Stimulated activated naive CD4-positive, alpha-beta T cell treated with Interleukin-2 at 50 U/mL for 16 hours (primary cell): ENCODE results near the gene IL36RN.

Source experiments
- DNase-seq: peaks from one replicate; lab custom pipeline; 2025; lab: John Stamatoyannopoulos, UW

The IL36RN gene

GRCh38 chr2:113058998-113059960 is at the start of gene IL36RN:
IL36RN (plus strand) TSS chr2:113059198; CDS start chr2:113059439, 241 bp downstream.
- no peak for DNase-seq

- no peak for DNase-seq
These were observed 49.4 kb upstream of the IL36RN start for GRCh38 chr2:113009622-113010021.

DNA sequence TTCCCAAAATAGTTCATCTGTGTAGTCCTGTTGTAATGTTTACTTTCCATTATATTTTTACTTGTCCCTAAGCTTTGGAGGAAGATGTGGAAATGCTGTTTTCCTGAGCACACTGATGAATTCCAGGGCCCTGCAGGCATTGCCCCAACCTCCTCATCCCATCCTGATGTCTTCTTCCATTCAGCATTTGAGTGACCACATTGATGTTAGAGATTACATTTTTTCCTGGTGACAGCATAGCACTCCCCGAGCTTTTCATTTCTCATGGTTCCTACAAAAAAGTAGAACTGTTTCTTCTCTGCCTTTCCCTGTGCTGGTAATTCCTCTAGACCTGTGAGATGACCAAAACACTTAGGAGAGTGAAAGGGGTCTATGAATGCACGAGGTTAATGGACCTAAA is 48.9 kb upstream of the IL36RN start:
- no peak for DNase-seq

GRCh38 chr2:113011108-113011507 is 47.9 kb upstream of the IL36RN start:
- DNase-seq = no peak

DNA sequence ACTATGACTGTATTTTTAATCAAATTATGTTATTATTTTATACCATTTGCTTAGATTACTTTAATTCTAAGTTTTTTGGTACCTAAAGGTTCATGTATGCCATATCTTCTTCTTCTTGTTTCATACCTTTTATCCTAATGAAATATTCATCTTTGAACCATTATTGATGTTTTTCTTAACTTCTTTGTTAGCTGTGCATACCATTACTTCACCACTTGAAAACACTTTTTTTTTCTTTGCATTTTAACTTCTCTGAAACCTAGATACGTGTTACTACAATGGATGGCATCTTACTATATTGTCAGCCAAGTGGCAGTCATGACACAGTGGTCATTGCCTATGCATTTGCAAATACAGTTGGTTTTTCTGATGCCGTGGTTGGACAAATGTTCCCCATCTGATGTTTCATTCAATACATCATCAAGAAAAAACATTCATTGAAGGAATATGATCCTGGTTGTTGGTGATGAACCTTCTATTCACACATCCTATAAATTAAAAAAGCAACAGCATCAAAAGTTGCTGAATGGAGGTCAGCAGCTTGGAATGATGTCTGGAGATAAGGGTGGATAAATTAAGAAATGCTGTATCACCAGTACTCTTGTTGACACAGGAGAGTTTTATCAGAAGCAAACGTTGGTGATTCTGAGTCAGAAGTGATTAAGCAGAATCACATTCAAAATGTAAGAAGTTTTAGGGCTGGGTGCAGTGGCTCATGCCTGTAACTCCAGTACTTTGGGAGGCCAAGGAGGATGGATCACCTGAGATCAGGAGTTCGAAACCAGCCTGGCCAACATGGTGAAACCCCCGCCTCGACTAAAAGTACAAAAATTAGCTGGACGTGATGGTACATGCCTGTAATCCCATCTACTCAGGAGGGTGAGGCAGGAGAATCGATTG is 46.3 kb upstream of the IL36RN start:
- no peak for DNase-seq

GRCh38 chr2:113013336-113013661 is 45.7 kb upstream of the IL36RN start:
- no peak for DNase-seq

DNA sequence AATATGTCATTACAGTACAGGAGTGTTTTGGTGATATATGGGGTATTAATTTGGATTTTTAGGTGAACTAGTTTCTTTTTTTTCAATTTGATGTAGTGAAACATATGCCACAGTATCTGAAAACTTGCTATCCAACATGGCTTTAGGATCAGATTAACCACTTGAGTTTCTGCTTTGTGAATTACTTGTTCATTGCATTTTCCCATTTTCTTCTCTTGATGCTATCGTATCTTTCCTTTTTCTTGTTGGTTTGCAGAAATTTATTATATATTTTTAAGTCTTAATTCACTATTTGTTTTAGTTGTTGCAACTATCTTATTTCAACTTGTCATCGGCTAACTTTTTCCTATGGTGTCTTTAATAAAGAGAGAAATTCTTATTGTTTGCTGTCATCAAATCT is 44.9 kb upstream of the IL36RN start:
- no peak for DNase-seq

DNA sequence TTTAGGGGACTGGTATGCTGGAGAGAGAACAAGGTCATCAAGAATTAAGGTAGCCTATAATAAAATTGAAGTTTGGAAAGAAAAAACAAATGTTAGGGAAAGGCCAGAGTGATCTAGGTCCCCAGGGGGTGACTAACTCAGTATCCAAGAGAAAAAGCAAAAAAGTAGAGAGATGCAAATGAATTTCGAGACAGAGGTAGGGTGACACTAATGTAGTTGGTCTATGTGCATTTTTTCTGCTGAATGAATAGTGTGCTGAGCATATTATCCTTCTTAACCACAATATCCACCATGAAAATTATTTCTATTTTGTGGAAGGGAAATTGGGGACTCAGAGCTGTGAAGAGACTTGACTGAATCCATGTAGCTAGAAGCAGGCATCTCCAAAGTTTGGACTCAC is 44.0 kb upstream of the IL36RN start:
- DNase-seq = no peak

DNA sequence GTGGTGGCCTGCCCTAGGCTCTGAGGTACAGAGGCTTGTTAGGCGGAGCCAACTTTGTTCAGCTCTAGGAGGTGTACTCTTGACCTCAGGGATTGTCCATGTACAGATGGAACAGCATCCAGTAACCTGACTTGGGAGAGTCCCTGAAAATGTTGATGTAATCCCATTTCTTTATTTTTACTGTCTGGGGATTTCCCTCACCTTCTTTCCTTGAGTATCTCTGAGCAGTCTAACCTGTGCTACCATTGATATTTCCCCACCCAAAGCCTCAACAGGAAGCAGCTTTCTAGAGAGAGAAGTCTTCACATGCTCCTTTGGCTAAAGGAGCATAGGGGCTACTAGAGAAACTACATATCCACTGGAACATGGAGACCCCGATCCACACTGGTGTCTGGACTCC is 43.3 kb upstream of the IL36RN start:
- DNase-seq = no peak

DNA sequence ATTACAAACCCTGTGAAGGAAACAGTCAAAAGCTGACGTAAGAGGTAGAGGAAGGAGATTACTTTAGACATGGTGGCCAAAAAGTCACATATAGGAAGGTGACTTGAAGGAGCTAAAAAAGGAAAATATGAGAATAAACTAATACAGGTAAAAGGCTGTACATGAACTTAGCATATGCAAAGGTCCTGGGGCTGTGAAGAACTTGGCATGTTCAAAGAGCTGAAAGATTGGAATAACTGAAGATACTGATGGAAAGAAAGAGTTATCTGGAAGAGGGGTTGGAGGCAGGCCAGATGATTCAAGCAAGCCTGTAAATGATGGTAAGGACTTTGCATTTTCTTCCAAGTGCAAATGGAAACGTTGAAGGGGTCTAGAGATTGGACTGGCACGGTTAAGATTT is 40.5 kb upstream of the IL36RN start:
- no peak for DNase-seq

GRCh38 chr2:113021312-113021711 is 37.7 kb upstream of the IL36RN start:
- no peak for DNase-seq

DNA sequence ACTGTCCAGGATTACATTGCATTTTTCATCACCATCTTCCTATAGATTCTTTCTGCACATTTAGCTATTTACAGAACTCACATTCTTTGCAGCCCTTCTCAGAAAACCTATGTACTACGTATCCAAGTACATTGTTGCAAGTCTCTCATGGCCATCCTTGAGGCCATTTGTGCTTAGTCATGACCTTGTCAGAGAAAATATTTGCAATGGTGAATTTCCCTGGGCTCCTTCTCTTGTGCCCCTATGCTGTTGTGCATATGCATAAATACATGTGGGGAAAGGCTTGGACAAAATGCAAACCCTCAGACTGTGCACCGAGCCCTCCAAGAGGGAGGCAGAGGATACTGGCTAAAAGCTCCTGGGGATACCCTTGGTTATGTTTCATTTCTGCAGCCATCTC is 34.2 kb upstream of the IL36RN start:
- DNase-seq = no peak

DNA sequence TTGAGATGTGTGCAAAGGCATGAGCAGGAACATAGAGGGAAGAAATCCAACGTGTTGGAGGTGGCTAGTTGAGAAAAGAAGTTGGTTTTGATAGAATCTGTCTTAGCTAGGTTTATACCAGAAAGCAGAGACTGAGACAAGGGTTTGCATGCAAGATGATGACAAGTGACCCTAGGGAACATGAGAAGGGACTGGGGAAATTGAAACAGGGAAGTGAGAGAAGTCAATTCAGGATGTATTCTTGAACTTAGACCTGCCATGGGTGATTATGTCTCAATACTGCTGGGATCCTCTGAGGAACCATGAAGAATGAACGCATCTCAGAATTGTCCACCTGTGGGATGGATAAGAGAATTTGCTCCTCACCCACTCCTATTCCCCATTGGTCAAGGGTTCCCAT is 33.3 kb upstream of the IL36RN start:
- no peak for DNase-seq

DNA sequence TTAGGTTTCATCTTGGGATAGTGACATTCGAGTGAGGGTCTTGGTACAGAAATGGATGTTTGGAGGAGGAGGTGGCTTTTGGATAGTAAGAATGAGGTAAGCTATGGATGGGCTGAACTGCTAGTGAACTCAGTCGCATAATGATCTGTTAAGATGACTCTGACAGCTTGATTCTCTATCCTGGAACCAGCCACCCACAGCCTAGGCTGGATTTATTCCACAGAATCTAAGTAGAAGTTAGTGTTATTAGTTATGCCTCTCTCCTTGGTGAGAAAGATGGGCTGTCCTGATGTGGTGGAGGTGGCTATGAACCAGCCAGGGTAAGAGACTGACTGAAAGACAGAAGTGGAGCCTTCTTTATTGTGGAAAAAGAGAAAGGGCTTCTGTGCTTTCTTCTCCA is 31.3 kb upstream of the IL36RN start:
- DNase-seq = no peak

- no peak for DNase-seq
These were observed 30.9 kb upstream of the IL36RN start for GRCh38 chr2:113028112-113028511.

DNA sequence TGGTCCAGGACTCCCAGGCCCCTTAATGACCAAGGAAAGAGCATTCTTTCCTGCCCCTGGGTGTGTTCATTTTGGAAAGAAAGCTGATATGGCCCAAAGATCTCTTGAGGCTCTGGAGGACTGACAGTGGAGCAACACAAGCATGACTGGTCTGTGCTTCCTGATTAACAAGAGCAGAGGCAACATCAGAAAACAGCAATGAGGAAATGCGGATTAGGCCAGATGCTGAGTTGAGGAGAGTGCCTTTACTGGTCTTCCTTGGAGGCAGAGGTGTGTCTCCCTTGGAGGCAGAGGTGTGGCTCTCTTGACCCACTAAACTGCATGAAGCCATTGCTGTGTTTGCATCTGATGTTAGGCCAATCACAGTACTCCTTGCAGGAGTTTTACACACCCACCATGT is 26.3 kb upstream of the IL36RN start:
- DNase-seq = no peak

GRCh38 chr2:113034016-113034415 is 25.0 kb upstream of the IL36RN start:
- DNase-seq = no peak

GRCh38 chr2:113036763-113037162 is 22.2 kb upstream of the IL36RN start:
- no peak for DNase-seq

DNA sequence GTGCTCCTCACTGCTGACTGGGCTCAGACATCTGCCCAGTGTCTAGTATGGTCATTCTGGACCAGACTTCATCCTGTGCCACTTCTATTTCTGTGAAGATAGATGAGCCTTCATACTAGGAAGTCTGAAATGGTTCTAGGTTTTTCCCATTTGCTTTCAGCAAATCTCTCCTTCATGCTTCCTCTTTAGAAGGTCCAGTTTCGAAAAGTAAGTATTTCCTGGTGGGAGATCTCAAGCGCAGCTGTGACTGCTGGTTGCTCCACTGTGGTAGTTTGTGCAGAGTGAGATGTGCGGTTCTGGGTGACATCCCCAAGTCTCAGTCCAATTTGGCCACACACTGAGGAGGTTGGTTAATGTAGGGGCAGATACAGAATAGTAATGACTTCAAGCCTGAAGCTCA is 20.7 kb upstream of the IL36RN start:
- no peak for DNase-seq

DNA sequence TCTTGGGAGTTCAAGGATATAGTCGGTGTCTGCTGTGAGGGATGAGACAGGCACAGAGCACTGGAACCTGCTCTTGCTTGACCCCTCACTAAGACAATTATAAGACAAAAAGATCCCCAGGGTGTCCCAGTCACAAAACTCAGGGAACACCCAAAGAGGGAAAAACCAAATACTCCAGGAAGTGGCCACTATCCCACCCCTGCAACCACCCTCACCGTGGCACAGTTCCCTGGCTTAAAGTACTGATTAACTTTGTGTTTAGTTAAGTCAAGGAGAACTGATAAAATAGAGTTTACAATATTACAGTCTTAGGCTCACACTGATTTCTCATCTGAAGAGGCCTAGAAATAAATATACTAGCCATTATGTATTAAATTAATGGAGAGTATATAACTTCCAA is 19.8 kb upstream of the IL36RN start:
- no peak for DNase-seq

GRCh38 chr2:113039719-113040118 is 19.3 kb upstream of the IL36RN start:
- DNase-seq = no peak

DNA sequence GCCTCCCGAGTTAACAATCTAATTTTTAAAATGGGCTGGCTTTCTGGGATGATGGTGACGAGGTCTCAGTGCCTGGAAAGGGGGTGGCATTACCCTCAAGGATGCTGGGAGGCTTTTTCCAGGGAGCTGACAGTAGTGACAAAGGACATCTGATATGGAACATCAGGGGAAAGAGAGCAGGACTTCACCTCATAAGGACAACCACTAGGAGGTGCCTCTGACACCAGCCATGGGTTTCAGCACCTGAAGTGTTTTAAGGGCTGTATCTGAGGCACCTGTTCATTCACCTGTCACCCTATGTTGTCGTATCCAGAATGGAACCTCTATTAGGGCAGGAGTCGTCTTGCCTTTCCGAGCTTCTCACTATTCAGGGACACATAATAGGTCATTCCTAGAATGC is 17.1 kb upstream of the IL36RN start:
- no peak for DNase-seq

DNA sequence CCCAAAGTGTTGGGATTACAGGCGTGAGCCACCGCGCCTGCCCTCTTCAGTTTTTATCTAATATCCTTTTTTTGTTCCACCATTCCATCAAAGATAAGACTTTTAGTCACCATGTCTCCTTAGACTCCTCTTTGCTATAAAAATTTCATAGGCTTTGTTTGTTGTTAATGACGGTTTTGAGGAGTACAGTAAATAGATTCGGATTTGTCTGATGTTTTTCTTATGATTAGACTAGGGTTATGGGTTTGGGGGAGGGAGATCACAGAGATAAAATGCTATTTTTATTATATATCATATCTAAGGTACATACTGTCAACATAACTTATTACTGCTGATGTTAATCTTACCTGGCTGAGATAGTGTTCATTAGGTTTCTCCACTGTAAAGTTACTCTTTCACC is 12.5 kb upstream of the IL36RN start:
- DNase-seq = no peak
